Activated T-helper 1 cell treated with anti-CD3 and anti-CD28 coated beads, Interleukin-12 subunit alpha, Interleukin-12 subunit beta, Interleukin-2, Interleukin-4 antibody, amounts not matched to agents 30 ng/mL and 10 ng/mL and 1 ng/mL, durations not matched to agents 14 hours and 24 hours and 36 hours (primary cell): ENCODE measurements around the gene NXPH2. TPM values are rescaled to one million over a fixed set of nuclear protein-coding genes. Genes with fewer than 3 reads are reported as not detected.

Experiments
- DNase-seq: peaks from one replicate; pipeline ENCODE4 v3.0.0; 2021; ENCODE audit warnings: low spot score
- H3K27ac Mint-ChIP-seq: one replicate; pipeline ENCODE4 v1.8.0; 2021; ENCODE audit warnings: mild to moderate bottlenecking, mixed read lengths
- H3K27me3 Mint-ChIP-seq: one replicate; pipeline ENCODE4 v1.8.0; 2022; ENCODE audit warnings: mild to moderate bottlenecking, moderate library complexity, mixed read lengths; ENCODE audit not compliant: insufficient read depth
- H3K36me3 Mint-ChIP-seq: one replicate; pipeline ENCODE4 v1.8.0; 2021; ENCODE audit warnings: low read depth, mixed read lengths
- H3K4me1 Mint-ChIP-seq: one replicate; pipeline ENCODE4 v1.8.0; 2021; ENCODE audit warnings: low read depth, mixed read lengths
- H3K4me3 Mint-ChIP-seq: one replicate; pipeline ENCODE4 v1.8.0; 2021; ENCODE audit warnings: mild to moderate bottlenecking, moderate library complexity, mixed read lengths
- H3K9me3 Mint-ChIP-seq: one replicate; pipeline ENCODE4 v1.8.0; 2021; ENCODE audit warnings: mixed read lengths
- intact Hi-C: fragments of 100-400 bp; cut with micrococcal nuclease; formaldehyde crosslinking; loops from one replicate; pipeline ENCODE4 v1.15.1; 2024
- total RNA-seq: library from RNA; stranded (reverse); gene quantifications from 2 replicates; pipeline ENCODE4 v1.2.3, GENCODE V29; 2022

The NXPH2 gene
- total RNA-seq, 1 donor from 2014 or later, result not detected

- H3K4me3 Mint-ChIP-seq, result no peak overlapping the region
- intact Hi-C loops, result no loop called here
Measured at GRCh38 chr2:138780446-138780880, 273 bp upstream of the NXPH2 start.

GRCh38 chr2:138779406-138779780 is 797 bp downstream of the NXPH2 start:
- intact Hi-C loops, result no loop called here
- H3K36me3 Mint-ChIP-seq, result peaks cover 1% of the 10 kb centered on the region
- H3K27ac Mint-ChIP-seq, result no peak overlapping the region
- H3K4me3 Mint-ChIP-seq, result no peak overlapping the region
- no peaks in the 10 kb centered on the region for H3K9me3 Mint-ChIP-seq
- no peaks in the 10 kb centered on the region for H3K4me1 Mint-ChIP-seq
- peaks cover 40% of the 10 kb centered on the region for H3K27me3 Mint-ChIP-seq
- DNase-seq, result no peak

More at GRCh38 chr2:138780446-138780880, 273 bp upstream of the NXPH2 start:
- H3K27ac Mint-ChIP-seq, result no peak overlapping the region
- peaks cover 40% of the 10 kb centered on the region for H3K27me3 Mint-ChIP-seq
- peaks cover 1% of the 10 kb centered on the region for H3K36me3 Mint-ChIP-seq
- no peaks in the 10 kb centered on the region for H3K4me1 Mint-ChIP-seq
- no peaks in the 10 kb centered on the region for H3K9me3 Mint-ChIP-seq
- DNase-seq, result no peak

GRCh38 chr2:138777996-138778395 is 2.2 kb downstream of the NXPH2 start:
- Mint-ChIP-seq H3K27me3 (peaks cover 40% of the 10 kb centered on the region), H3K36me3 (peaks cover 1% of the 10 kb centered on the region), H3K4me3 (no peak overlapping the region), H3K9me3 (no peaks in the 10 kb centered on the region), H3K27ac (no peak overlapping the region), H3K4me1 (no peaks in the 10 kb centered on the region)
- no peak for DNase-seq
- intact Hi-C loops, result no loop called here

GRCh38 chr2:138775736-138776135 is 4.5 kb downstream of the NXPH2 start:
- Mint-ChIP-seq H3K27ac (no peak overlapping the region), H3K4me1 (no peaks in the 10 kb centered on the region), H3K9me3 (no peaks in the 10 kb centered on the region), H3K27me3 (peaks cover 26% of the 10 kb centered on the region), H3K36me3 (peaks cover 1% of the 10 kb centered on the region), H3K4me3 (no peak overlapping the region)
- intact Hi-C loops, result no loop called here
- DNase-seq, result no peak

- no peak overlapping the region for H3K27ac Mint-ChIP-seq
- H3K4me1 Mint-ChIP-seq, result no peaks in the 10 kb centered on the region
- H3K27me3 Mint-ChIP-seq, result peaks cover 10% of the 10 kb centered on the region
- H3K9me3 Mint-ChIP-seq, result no peaks in the 10 kb centered on the region
- H3K4me3 Mint-ChIP-seq, result no peak overlapping the region
- intact Hi-C loops, result no loop called here
- no peak for DNase-seq
- H3K36me3 Mint-ChIP-seq, result no peaks in the 10 kb centered on the region
Measured at GRCh38 chr2:138771534-138771933, 8.7 kb downstream of the NXPH2 start.

- no peak for DNase-seq
- intact Hi-C loops, result no loop called here
- H3K27ac Mint-ChIP-seq, result no peak overlapping the region
- H3K9me3 Mint-ChIP-seq, result no peaks in the 10 kb centered on the region
- H3K4me1 Mint-ChIP-seq, result no peaks in the 10 kb centered on the region
- no peak overlapping the region for H3K4me3 Mint-ChIP-seq
- no peaks in the 10 kb centered on the region for H3K36me3 Mint-ChIP-seq
- peaks cover 8% of the 10 kb centered on the region for H3K27me3 Mint-ChIP-seq
Measured at GRCh38 chr2:138767101-138767500, 13.1 kb downstream of the NXPH2 start.

GRCh38 chr2:138766464-138766863 is 13.7 kb downstream of the NXPH2 start:
- no peak for DNase-seq
- Mint-ChIP-seq H3K4me3 (no peak overlapping the region), H3K36me3 (no peaks in the 10 kb centered on the region), H3K9me3 (no peaks in the 10 kb centered on the region), H3K27ac (no peak overlapping the region), H3K27me3 (peaks cover 8% of the 10 kb centered on the region), H3K4me1 (no peaks in the 10 kb centered on the region)
- intact Hi-C loops, result no loop called here

- H3K4me3 Mint-ChIP-seq, result no peak overlapping the region
- H3K36me3 Mint-ChIP-seq, result no peaks in the 10 kb centered on the region
- H3K4me1 Mint-ChIP-seq, result no peaks in the 10 kb centered on the region
- no peak for DNase-seq
- no peak overlapping the region for H3K27ac Mint-ChIP-seq
- intact Hi-C loops, result no loop called here
- H3K9me3 Mint-ChIP-seq, result no peaks in the 10 kb centered on the region
- H3K27me3 Mint-ChIP-seq, result peaks cover 3% of the 10 kb centered on the region
Measured at GRCh38 chr2:138763971-138764370, 16.2 kb downstream of the NXPH2 start.

GRCh38 chr2:138762533-138762932 is 17.7 kb downstream of the NXPH2 start:
- no peaks in the 10 kb centered on the region for H3K27me3 Mint-ChIP-seq
- H3K36me3 Mint-ChIP-seq, result no peaks in the 10 kb centered on the region
- H3K4me3 Mint-ChIP-seq, result no peak overlapping the region
- no peak for DNase-seq
- intact Hi-C loops, result no loop called here
- H3K4me1 Mint-ChIP-seq, result no peaks in the 10 kb centered on the region
- no peaks in the 10 kb centered on the region for H3K9me3 Mint-ChIP-seq
- H3K27ac Mint-ChIP-seq, result no peak overlapping the region

- no peak overlapping the region for H3K27ac Mint-ChIP-seq
- no peak for DNase-seq
- H3K36me3 Mint-ChIP-seq, result no peaks in the 10 kb centered on the region
- H3K4me3 Mint-ChIP-seq, result no peak overlapping the region
- no peaks in the 10 kb centered on the region for H3K27me3 Mint-ChIP-seq
- H3K4me1 Mint-ChIP-seq, result no peaks in the 10 kb centered on the region
- no peaks in the 10 kb centered on the region for H3K9me3 Mint-ChIP-seq
- intact Hi-C loops, result no loop called here
Measured at GRCh38 chr2:138760676-138761075, 19.5 kb downstream of the NXPH2 start.

GRCh38 chr2:138757384-138757783 is 22.8 kb downstream of the NXPH2 start:
- intact Hi-C loops, result no loop called here
- Mint-ChIP-seq H3K4me1 (no peaks in the 10 kb centered on the region), H3K4me3 (no peak overlapping the region), H3K27me3 (no peaks in the 10 kb centered on the region), H3K9me3 (no peaks in the 10 kb centered on the region), H3K27ac (no peak overlapping the region), H3K36me3 (no peaks in the 10 kb centered on the region)
- DNase-seq, result no peak

- no peaks in the 10 kb centered on the region for H3K36me3 Mint-ChIP-seq
- DNase-seq, result no peak
- no peaks in the 10 kb centered on the region for H3K27me3 Mint-ChIP-seq
- intact Hi-C loops, result no loop called here
- H3K4me3 Mint-ChIP-seq, result no peak overlapping the region
- H3K4me1 Mint-ChIP-seq, result no peaks in the 10 kb centered on the region
- no peak overlapping the region for H3K27ac Mint-ChIP-seq
- no peaks in the 10 kb centered on the region for H3K9me3 Mint-ChIP-seq
Measured at GRCh38 chr2:138752197-138752956, 27.8 kb downstream of the NXPH2 start.

GRCh38 chr2:138744713-138745112 is 35.5 kb downstream of the NXPH2 start:
- intact Hi-C loops, result no loop called here
- Mint-ChIP-seq H3K27ac (no peak overlapping the region), H3K36me3 (no peaks in the 10 kb centered on the region), H3K4me1 (no peaks in the 10 kb centered on the region), H3K9me3 (no peaks in the 10 kb centered on the region), H3K27me3 (no peaks in the 10 kb centered on the region), H3K4me3 (no peak overlapping the region)
- no peak for DNase-seq
